Measurements from ENCODE around the gene RGCC.

Gene RGCC

DNA sequence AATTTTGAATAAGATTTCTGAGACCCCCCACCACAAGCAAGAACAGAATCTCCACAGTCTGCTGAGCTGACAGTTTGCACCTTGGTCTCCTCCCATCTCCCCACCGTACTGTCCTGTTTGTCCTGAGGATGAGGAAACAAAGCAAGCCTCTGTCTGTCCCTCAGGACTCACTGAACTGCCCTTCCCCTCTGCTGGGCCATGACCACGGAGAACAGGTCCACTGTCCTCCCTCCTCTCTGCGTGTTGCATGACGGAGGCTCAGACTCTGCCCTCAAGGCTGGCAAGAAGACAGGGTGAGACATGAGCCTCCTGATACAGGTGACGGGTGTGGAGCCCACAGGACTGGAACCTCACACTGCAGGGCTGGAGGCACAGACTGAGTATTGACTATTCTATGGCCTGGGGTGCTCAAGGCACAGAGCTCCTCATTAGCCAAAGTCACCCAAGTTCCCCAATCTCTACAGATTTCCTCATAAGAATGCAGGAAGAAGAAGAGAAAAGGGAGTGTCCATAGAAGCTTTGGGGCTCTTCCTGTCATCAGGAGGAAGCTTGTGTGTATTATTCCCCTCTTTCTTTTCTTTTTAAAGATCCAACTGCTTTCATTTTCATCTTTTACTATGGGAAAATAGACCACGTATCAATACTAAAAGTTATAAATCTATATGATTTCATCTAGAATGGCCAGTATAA is 22.4 kb upstream of the RGCC start:
- no peak for TF ChIP-seq GATA3 (IDR thresholded peaks at IDR 0.05; ENCODE audit: low read depth, low read length)
- no peak for TF ChIP-seq GATA2 (IDR thresholded peaks at IDR 0.05; ENCODE audit: low read depth, low read length)

DNA sequence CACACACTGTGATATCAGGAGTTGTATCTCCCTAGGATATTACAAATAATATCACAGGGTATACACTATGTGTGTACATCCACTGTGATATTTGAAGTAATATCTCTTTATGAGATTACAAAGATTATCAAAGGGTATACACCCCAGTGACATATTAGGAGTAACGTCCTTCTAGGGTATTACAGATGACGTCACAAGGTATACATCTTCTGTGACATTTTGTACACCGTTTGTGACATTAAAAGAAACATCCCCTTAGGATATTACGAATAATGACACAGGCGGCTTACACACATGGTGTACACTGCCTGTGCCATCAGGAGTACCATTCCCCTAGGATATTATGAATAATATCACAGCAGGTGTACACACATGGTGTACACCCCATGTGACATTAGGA is 13.4 kb upstream of the RGCC start:
- TF ChIP-seq GATA2 (IDR thresholded peaks at IDR 0.05; ENCODE audit: low read depth, low read length), result no peak
- no peak for TF ChIP-seq GATA3 (IDR thresholded peaks at IDR 0.05; ENCODE audit: low read depth, low read length)

GRCh38 chr13:41452462-41452861 is 4.9 kb upstream of the RGCC start:
- TF ChIP-seq GATA2 (IDR thresholded peaks at IDR 0.05; ENCODE audit: low read depth, low read length), result no peak
- no peak for TF ChIP-seq GATA3 (IDR thresholded peaks at IDR 0.05; ENCODE audit: low read depth, low read length)

DNA sequence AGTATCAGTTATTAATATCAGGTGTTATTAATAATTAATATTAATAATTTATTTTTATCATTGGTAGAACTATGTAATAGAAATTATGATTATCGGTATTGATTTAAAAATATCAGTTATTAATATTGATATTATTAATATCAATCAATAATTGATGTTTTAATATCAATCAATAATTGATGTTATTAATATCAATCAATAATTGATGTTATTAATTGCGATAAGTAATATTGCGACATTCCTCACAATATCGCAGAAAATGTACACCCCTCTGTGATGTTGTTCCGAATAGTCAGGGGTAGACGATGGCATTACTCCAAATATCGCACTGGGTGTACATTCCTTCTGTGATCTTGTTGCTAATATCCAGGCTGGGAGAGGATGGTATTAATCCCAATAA is 3.7 kb upstream of the RGCC start:
- TF ChIP-seq GATA2 (IDR thresholded peaks at IDR 0.05; ENCODE audit: low read depth, low read length) (no peak), GATA3 (IDR thresholded peaks at IDR 0.05; ENCODE audit: low read depth, low read length) (no peak)

- no peak for TF ChIP-seq GATA2 (IDR thresholded peaks at IDR 0.05; ENCODE audit: low read depth, low read length)
- TF ChIP-seq GATA3 (IDR thresholded peaks at IDR 0.05; ENCODE audit: low read depth, low read length), result no peak
These were observed 3.2 kb upstream of the RGCC start for GRCh38 chr13:41454170-41454569.

GRCh38 chr13:41455725-41456419 is 1.5 kb upstream of the RGCC start:
- TF ChIP-seq GATA3 (IDR thresholded peaks at IDR 0.05; ENCODE audit: low read depth, low read length) (no peak), GATA2 (IDR thresholded peaks at IDR 0.05; ENCODE audit: low read depth, low read length) (no peak)

DNA sequence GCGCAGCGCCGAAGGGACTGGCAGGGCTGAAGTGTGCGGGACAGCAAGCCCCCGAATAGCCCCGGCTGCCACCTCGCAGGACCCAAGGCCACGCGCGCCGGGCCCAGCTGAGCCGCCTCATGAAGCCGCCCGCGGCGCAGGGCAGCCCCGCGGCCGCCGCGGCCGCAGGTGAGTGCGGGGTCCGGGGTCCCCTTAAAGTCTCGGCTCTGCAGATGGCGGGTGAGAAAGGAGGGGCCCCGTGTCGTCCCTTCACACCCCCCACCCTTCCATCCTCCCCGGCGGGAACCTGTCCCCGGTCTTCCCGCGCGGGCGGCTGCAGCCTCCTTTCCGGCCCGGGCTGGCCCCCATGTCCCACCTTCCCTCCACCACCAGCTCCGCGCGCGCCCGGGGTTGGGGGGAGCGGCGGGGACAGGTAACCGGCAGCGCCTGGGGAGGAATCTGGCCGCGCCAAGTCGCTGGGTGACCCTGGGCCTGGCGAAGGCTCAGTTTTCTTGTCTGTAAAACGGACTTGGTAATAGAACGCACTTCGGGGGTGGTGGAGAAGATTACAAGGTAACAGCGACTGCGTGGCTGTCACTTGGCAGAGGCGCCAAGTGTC is 338 bp downstream of the RGCC start:
- TF ChIP-seq GATA2 (IDR thresholded peaks at IDR 0.05; ENCODE audit: low read depth, low read length), result no peak

DNA sequence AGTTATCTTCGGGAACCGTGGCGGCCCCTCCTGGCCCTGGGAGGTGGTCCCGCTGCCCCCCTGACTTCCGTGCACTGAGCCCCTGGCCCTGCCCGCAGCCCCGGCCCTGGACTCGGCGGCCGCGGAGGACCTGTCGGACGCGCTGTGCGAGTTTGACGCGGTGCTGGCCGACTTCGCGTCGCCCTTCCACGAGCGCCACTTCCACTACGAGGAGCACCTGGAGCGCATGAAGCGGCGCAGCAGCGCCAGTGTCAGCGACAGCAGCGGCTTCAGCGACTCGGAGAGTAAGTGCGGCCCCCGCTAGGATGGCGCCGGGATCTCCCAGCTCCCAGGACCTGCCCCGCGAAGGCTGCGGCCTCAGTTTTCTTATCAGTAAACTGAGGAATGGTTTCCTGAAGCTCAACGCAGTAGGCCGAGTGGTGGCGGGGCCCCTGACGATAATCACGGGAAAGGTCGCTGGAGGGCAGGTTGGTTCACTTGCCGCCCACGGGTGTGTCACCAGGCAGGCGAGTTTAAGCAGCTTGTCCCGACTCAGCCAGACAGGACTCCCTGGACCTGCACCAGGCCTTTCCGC is 924 bp downstream of the RGCC start:
- no peak for TF ChIP-seq GATA3 (IDR thresholded peaks at IDR 0.05; ENCODE audit: low read depth, low read length)
- no peak for TF ChIP-seq GATA2 (IDR thresholded peaks at IDR 0.05; ENCODE audit: low read depth, low read length)

- TF ChIP-seq GATA2 (IDR thresholded peaks at IDR 0.05; ENCODE audit: low read depth, low read length) (no peak), GATA3 (IDR thresholded peaks at IDR 0.05; ENCODE audit: low read depth, low read length) (no peak)
These were observed 1.5 kb downstream of the RGCC start for GRCh38 chr13:41458761-41459431.

- no peak for TF ChIP-seq GATA3 (IDR thresholded peaks at IDR 0.05; ENCODE audit: low read depth, low read length)
These were observed 2.2 kb downstream of the RGCC start for GRCh38 chr13:41459432-41460073.

- TF ChIP-seq GATA2 (IDR thresholded peaks at IDR 0.05; ENCODE audit: low read depth, low read length), result no peak
- no peak for TF ChIP-seq GATA3 (IDR thresholded peaks at IDR 0.05; ENCODE audit: low read depth, low read length)
These were observed 2.7 kb downstream of the RGCC start for GRCh38 chr13:41460074-41460465.

DNA sequence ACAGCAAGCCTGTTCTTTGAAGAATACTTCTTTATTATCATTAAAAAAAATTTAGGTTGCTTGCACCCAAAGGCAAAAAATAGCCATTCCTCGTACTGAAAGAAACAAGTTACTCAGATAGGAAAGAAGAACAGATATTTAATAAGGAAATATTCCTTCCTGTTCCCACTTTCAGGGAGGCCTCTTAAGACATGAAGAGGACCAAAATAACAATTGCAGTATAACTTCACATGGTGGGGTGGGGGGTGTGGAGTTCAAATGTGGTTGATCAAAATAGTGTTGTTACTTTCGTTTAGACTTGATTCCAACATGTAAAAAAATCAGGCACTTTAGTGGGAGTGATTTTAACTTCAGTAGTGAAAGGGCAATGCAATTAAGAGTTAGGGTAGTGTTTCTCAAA is 3.6 kb downstream of the RGCC start:
- TF ChIP-seq GATA2 (IDR thresholded peaks at IDR 0.05; ENCODE audit: low read depth, low read length) (no peak), GATA3 (IDR thresholded peaks at IDR 0.05; ENCODE audit: low read depth, low read length) (no peak)

GRCh38 chr13:41461527-41462139 is 4.3 kb downstream of the RGCC start:
- TF ChIP-seq GATA2 (IDR thresholded peaks at IDR 0.05; ENCODE audit: low read depth, low read length) (no peak), GATA3 (IDR thresholded peaks at IDR 0.05; ENCODE audit: low read depth, low read length) (no peak)

All from SH-SY5Y (cell line).